K562 (cell line): Measurements from ENCODE around the gene ADGRG1. TPM values are rescaled to one million over a fixed set of nuclear protein-coding genes. Genes with fewer than 3 reads are reported as not detected.

Source experiments
- ATAC-seq: fragments of 200-7000 bp; cut with Tn5 transposase; 3 replicates; pipeline ENCODE4 v1.9.1; 2020; ENCODE audit warnings: moderate library complexity
- BruUV-seq: library from RNA; stranded (reverse); fragments of 400-500 nt; replicated peaks from 2 replicates; lab custom pipeline; 2021; lab: Mats Ljungman, UMichigan
- CTCF ChIA-PET: fragments of 300-600 bp; formaldehyde crosslinking; extraction: SDS; loops from one replicate; lab custom pipeline; 2021; ENCODE audit warnings: low intra/inter-chr PET ratio; lab: Yijun Ruan, JAX
- POLR2A ChIA-PET: fragments of 300-600, 350-650 bp; sonication (Branson Sonifier 250); formaldehyde crosslinking; extraction: SDS; loops from one replicate; lab custom pipeline; 2021; ENCODE audit warnings: antibody characterized with exemption, inconsistent platforms; lab: Yijun Ruan, JAX
- DNase-seq, 4 experiments: peaks; one replicate each; pipeline versions ENCODE4 v3.0.0 to v3.0.0-alpha.2; 2011 to 2018; ENCODE audit warnings: low spot score in 3 of 4, mixed read lengths in 3 of 4; ENCODE audit errors: extremely low read depth in 1 of 4
- FAIRE-seq: peaks from 2 replicates; lab custom pipeline; 2011; peaks lifted over from hg19 to GRCh38; lab: Jason Lieb, UNC
- H2AFZ ChIP-seq: 2 replicates; pipeline ENCODE4 v1.6.0; 2011; ENCODE audit warnings: low read depth, low read length, control low read depth, inconsistent platforms
- H3K27ac ChIP-seq: fragments of 200-600 bp; 3 replicates; pipeline ENCODE4 v1.8.0; 2011; ENCODE audit warnings: low read depth, mild to moderate bottlenecking, control low read depth, inconsistent platforms, low read length, moderate library complexity, mixed read lengths; ENCODE audit errors: extremely low read depth
- H3K27me3 ChIP-seq, 2 experiments: fragments of 300-600 bp in 1 of 2; 2 replicates in 1 of 2; 3 replicates in 1 of 2; pipeline versions ENCODE4 v1.6.0 to v1.8.0; 2011; ENCODE audit warnings: inconsistent platforms in 2 of 2, low read length in 2 of 2, mild to moderate bottlenecking in 1 of 2, mixed read lengths in 1 of 2, moderate library complexity in 1 of 2; ENCODE audit not compliant: control insufficient read depth in 2 of 2, insufficient read depth in 2 of 2
- H3K36me3 ChIP-seq: fragments of 300-600 bp; 3 replicates; pipeline ENCODE4 v1.8.0; 2011; ENCODE audit warnings: mild to moderate bottlenecking, low read length, inconsistent platforms; ENCODE audit not compliant: control insufficient read depth, insufficient read depth
- H3K4me1 ChIP-seq, 2 experiments: fragments of 200-600 bp in 1 of 2; replicated peaks in 1 of 2; 2 replicates in 1 of 2; 3 replicates in 1 of 2; pipeline versions ENCODE4 v1.5.1 to v1.8.0; 2011; ENCODE audit warnings: inconsistent platforms in 2 of 2, low read length in 2 of 2, mild to moderate bottlenecking in 1 of 2, mixed read lengths in 1 of 2, moderate library complexity in 1 of 2; ENCODE audit not compliant: control insufficient read depth in 2 of 2, insufficient read depth in 2 of 2
- H3K4me2 ChIP-seq: 2 replicates; pipeline ENCODE4 v1.6.1; 2011; ENCODE audit warnings: low read length, control low read depth, inconsistent platforms, mixed read lengths; ENCODE audit not compliant: insufficient read depth
- H3K4me3 ChIP-seq: fragments of 200-600 bp; sonication (generic), shearing (Covaris generic); 2 replicates; pipeline ENCODE4 v1.5.1; 2016; ENCODE audit warnings: control low read depth, inconsistent platforms
- H3K79me2 ChIP-seq: fragments of 200-600 bp; 3 replicates; pipeline ENCODE4 v1.8.0; 2011; ENCODE audit warnings: low read length, inconsistent platforms; ENCODE audit not compliant: control insufficient read depth, insufficient read depth
- H3K9ac ChIP-seq, 2 experiments: 2 replicates each; pipeline versions ENCODE4 v1.6.0 to v1.6.1; 2011; ENCODE audit warnings: low read depth in 2 of 2, low read length in 2 of 2, control low read depth in 1 of 2, inconsistent platforms in 1 of 2, mild to moderate bottlenecking in 1 of 2, mixed read lengths in 1 of 2; ENCODE audit not compliant: insufficient read depth in 1 of 2
- H3K9me1 ChIP-seq: one replicate; pipeline ENCODE4 v1.6.0; 2011; ENCODE audit warnings: inconsistent platforms, mild to moderate bottlenecking, low read length, moderate library complexity; ENCODE audit not compliant: control insufficient read depth, insufficient read depth
- H3K9me3 ChIP-seq: replicated peaks from 2 replicates; pipeline ENCODE4 v1.5.1; 2011; ENCODE audit warnings: low read depth, low read length, inconsistent platforms; ENCODE audit not compliant: control insufficient read depth, insufficient read depth
- H4K20me1 ChIP-seq: replicated peaks from 2 replicates; pipeline ENCODE4 v1.6.1; 2011; ENCODE audit warnings: low read length, inconsistent platforms, mixed read lengths; ENCODE audit not compliant: control insufficient read depth, insufficient read depth
- EP300 ChIP-seq: IDR thresholded peaks from 2 replicates; pipeline ENCODE4 v1.6.1; 2012; ENCODE audit warnings: low read length, improper control_type of control experiment
- HIVEP1 ChIP-seq: fragments of 250-450 bp; sonication (Bioruptor Pico); IDR thresholded peaks from 2 replicates; pipeline ENCODE4 v1.4.0; 2020; ENCODE audit warnings: mild to moderate bottlenecking
- POLR3A ChIP-seq: IDR thresholded peaks from 2 replicates; pipeline ENCODE4 v1.6.1; 2011; ENCODE audit warnings: borderline replicate concordance, mild to moderate bottlenecking, moderate library complexity; ENCODE audit not compliant: insufficient read length, insufficient read depth; ENCODE audit errors: extremely low read depth
- RREB1 ChIP-seq: fragments of 250-450 bp; sonication (Bioruptor Pico); IDR thresholded peaks from 2 replicates; pipeline ENCODE4 v1.4.0; 2020
- SMAD3 ChIP-seq: fragments of 450-650 bp; formaldehyde crosslinking; conservative IDR thresholded peaks from 2 replicates; pipeline ENCODE4 v1.4.0; 2020; ENCODE audit warnings: mild to moderate bottlenecking
- ZKSCAN3 ChIP-seq: fragments of 250-450 bp; sonication (Bioruptor Pico); IDR thresholded peaks from 2 replicates; pipeline ENCODE4 v1.4.0; 2020
- ZNF518B ChIP-seq: fragments of 250-450 bp; sonication (Bioruptor Pico); IDR thresholded peaks from 2 replicates; pipeline ENCODE4 v1.5.0; 2021; ENCODE audit warnings: mild to moderate bottlenecking, moderate library complexity
- WGBS: fragments of 100-300 bp; shearing (Covaris generic); methylation state at CpG from one replicate; pipeline ENCODE4 v1.1.6; 2016; ENCODE audit warnings: low coverage, mixed read lengths; ENCODE audit not compliant: insufficient coverage; ENCODE audit errors: missing lambda C conversion rate; 5-methylcytosine and 5-hydroxymethylcytosine counted together
- in situ Hi-C: fragments of 300-500 bp; cut with MboI; formaldehyde crosslinking; loops from 4 replicates; pipeline ENCODE4 v1.15.0; 2018; ENCODE audit warnings: inconsistent platforms, mixed read lengths
- intact Hi-C: fragments of 100-400 bp; cut with micrococcal nuclease; formaldehyde crosslinking; loops from 2 replicates; pipeline ENCODE4 v1.14.2; 2022
- polyA plus RNA-seq, 8 experiments: library from polyadenylated mRNA; depleted of rRNA in 4 of 8; stranded (reverse) in 5 of 8; unstranded in 3 of 8; fragments of >200 nt; fragmentation: Nextera tagmentation in 2 of 8; fragmentation: Illumina TruSeq in 1 of 8; extraction: Ambion mirVana in 2 of 8; extraction: Trizol in 1 of 8; gene quantifications; 2 replicates each; pipeline versions ENCODE4 v1.2.1 to v1.2.3, GENCODE V29; 2011 to 2014; ENCODE audit warnings: inconsistent platforms in 1 of 8, missing spikeins in 1 of 8
- total RNA-seq, 7 experiments: library from RNA; depleted of rRNA in 6 of 7; stranded (reverse); fragments of >200 nt in 6 of 7; fragmentation: Illumina TruSeq in 2 of 7; extraction: Trizol in 2 of 7; gene quantifications; 2 replicates each; pipeline versions ENCODE4 v1.2.1 to v1.2.3, GENCODE V29; 2011 to 2021; ENCODE audit warnings: low replicate concordance in 1 of 7

Gene ADGRG1
- total and polyA plus RNA-seq, 9 of the 15 experiments (the other 6 are each of a cell fraction or from before 2014, with no cell fraction given), result 0.04 to 0.31 (median 0.16) TPM; not detected in 6

- ATAC-seq (no peak), FAIRE-seq (no peak), DNase-seq (no peak)
- H3K4me1 ChIP-seq, result peaks cover 0 to 20% of the 10 kb centered on the region in 2 experiments; a peak in 1 of 5 replicates
- no peaks in the 10 kb centered on the region for H3K36me3 ChIP-seq
- no peaks in the 10 kb centered on the region for H3K9me1 ChIP-seq
- H3K4me2 ChIP-seq, result no peak overlapping the region
- no peak for TF ChIP-seq EP300
- no peak for TF ChIP-seq POLR3A
- TF ChIP-seq HIVEP1 (CRISPR knock-in tag), result no peak
- TF ChIP-seq ZKSCAN3, result no peak
- no peak for TF ChIP-seq RREB1
- TF ChIP-seq SMAD3 (CRISPR knock-in tag), result no peak
- no peak for TF ChIP-seq ZNF518B (CRISPR knock-in tag)
- in situ Hi-C loops, result no loop called here
- peak overlapping the region in 1 of 2 experiments; percentile 48; a peak in 1 of 4 replicates for H3K9ac ChIP-seq
- no peak overlapping the region for H3K4me3 ChIP-seq
- H2AFZ ChIP-seq, result no peak overlapping the region
- no peaks in the 10 kb centered on the region for H3K9me3 ChIP-seq
- H4K20me1 ChIP-seq, result no peaks in the 10 kb centered on the region
- intact Hi-C loops, result loop anchor here (10.0 kb wide), 1 partner anchor 208 kb away; no protein-coding TSS in a partner anchor
- peaks cover 3 to 5% of the 10 kb centered on the region in 2 experiments; a peak in 1 of 5 replicates for H3K27me3 ChIP-seq
- WGBS, result 36% methylated on average over 8 of the region's 13 CpGs
- CTCF ChIA-PET, result no interaction called here
- POLR2A ChIA-PET, result no interaction called here
- no peak overlapping the region for H3K27ac ChIP-seq
- no peaks in the 10 kb centered on the region for H3K79me2 ChIP-seq
- BruUV-seq, result no TSS peak
Observed at GRCh38 chr16:57657228-57657627, 28.8 kb downstream of the ADGRG1 start.
